Measurements from ENCODE around the gene NARF. TPM values are rescaled to one million over a fixed set of nuclear protein-coding genes. Genes with fewer than 3 reads are reported as not detected.
A peak's percentile ranks its signal among the peaks of the same experiment; 100 is the strongest.

NARF gene
- total and polyA plus RNA-seq, 2 experiments from 2014 or later, result 66.1 to 67.1 TPM

DNA sequence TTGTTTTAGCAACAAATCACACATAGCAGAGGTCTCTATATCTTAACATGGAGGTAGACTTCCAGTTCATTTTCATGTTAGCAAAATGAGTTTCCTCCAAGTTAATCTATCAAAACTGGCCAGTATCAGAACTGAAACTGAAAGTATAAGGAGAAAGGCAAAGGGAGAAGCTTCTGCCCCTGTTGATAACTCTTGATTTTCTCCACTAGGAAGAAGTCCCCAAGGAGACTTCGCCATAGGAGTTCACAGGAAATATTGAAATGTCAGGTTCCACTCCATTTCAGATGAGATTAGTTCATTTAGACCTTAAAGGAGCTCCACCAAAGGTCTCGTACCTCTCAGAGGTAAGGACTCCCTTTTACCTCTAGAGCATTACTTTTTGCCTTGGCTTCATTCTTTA is 39.0 kb upstream of the NARF start:
- H3F3A ChIP-seq (replicated peaks; ENCODE audit: low read depth), result no peaks in the 10 kb centered on the region; the same call in none of the 2 replicates
- ATAC-seq (no peak), DNase-seq (ENCODE audit: low spot score) (no peak)
- H3K4me3 ChIP-seq, result peak overlapping the region; percentile 86; the same call in 1 of the 2 replicates
- no peak for TF ChIP-seq EZH2 (IDR thresholded peaks at IDR 0.05; ENCODE audit: low read depth, unreplicated experiment)
- TF ChIP-seq, protein P1, sequence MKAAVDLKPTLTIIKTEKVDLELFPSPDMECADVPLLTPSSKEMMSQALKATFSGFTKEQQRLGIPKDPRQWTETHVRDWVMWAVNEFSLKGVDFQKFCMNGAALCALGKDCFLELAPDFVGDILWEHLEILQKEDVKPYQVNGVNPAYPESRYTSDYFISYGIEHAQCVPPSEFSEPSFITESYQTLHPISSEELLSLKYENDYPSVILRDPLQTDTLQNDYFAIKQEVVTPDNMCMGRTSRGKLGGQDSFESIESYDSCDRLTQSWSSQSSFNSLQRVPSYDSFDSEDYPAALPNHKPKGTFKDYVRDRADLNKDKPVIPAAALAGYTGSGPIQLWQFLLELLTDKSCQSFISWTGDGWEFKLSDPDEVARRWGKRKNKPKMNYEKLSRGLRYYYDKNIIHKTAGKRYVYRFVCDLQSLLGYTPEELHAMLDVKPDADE (IDR thresholded peaks at IDR 0.05), result no peak
- TF ChIP-seq, protein P2, sequence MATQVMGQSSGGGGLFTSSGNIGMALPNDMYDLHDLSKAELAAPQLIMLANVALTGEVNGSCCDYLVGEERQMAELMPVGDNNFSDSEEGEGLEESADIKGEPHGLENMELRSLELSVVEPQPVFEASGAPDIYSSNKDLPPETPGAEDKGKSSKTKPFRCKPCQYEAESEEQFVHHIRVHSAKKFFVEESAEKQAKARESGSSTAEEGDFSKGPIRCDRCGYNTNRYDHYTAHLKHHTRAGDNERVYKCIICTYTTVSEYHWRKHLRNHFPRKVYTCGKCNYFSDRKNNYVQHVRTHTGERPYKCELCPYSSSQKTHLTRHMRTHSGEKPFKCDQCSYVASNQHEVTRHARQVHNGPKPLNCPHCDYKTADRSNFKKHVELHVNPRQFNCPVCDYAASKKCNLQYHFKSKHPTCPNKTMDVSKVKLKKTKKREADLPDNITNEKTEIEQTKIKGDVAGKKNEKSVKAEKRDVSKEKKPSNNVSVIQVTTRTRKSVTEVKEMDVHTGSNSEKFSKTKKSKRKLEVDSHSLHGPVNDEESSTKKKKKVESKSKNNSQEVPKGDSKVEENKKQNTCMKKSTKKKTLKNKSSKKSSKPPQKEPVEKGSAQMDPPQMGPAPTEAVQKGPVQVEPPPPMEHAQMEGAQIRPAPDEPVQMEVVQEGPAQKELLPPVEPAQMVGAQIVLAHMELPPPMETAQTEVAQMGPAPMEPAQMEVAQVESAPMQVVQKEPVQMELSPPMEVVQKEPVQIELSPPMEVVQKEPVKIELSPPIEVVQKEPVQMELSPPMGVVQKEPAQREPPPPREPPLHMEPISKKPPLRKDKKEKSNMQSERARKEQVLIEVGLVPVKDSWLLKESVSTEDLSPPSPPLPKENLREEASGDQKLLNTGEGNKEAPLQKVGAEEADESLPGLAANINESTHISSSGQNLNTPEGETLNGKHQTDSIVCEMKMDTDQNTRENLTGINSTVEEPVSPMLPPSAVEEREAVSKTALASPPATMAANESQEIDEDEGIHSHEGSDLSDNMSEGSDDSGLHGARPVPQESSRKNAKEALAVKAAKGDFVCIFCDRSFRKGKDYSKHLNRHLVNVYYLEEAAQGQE (IDR thresholded peaks at IDR 0.05; ENCODE audit: unreplicated experiment), result no peak
- TF ChIP-seq CREB1 (CRISPR knock-in tag; IDR thresholded peaks at IDR 0.05; ENCODE audit: low read depth), result no peak
- TF ChIP-seq, protein P3, sequence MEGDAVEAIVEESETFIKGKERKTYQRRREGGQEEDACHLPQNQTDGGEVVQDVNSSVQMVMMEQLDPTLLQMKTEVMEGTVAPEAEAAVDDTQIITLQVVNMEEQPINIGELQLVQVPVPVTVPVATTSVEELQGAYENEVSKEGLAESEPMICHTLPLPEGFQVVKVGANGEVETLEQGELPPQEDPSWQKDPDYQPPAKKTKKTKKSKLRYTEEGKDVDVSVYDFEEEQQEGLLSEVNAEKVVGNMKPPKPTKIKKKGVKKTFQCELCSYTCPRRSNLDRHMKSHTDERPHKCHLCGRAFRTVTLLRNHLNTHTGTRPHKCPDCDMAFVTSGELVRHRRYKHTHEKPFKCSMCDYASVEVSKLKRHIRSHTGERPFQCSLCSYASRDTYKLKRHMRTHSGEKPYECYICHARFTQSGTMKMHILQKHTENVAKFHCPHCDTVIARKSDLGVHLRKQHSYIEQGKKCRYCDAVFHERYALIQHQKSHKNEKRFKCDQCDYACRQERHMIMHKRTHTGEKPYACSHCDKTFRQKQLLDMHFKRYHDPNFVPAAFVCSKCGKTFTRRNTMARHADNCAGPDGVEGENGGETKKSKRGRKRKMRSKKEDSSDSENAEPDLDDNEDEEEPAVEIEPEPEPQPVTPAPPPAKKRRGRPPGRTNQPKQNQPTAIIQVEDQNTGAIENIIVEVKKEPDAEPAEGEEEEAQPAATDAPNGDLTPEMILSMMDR (conservative IDR thresholded peaks at IDR 0.05; ENCODE audit: low read depth in 2 of 2), result no peak
- TF ChIP-seq POLR2AphosphoS5 (IDR thresholded peaks at IDR 0.05; ENCODE audit: low read depth), result no peak
- no peak for TF ChIP-seq ZNF114 (CRISPR knock-in tag; IDR thresholded peaks at IDR 0.05)
- no peak for TF ChIP-seq JUNB (IDR thresholded peaks at IDR 0.05; ENCODE audit: unreplicated experiment)
- TF ChIP-seq STAT1 (IDR thresholded peaks at IDR 0.05; ENCODE audit: unreplicated experiment), result no peak
- peaks cover 19% of the 10 kb centered on the region for H3K4me1 ChIP-seq (ENCODE audit: insufficient read depth)
- H3K27ac ChIP-seq (ENCODE audit: low read depth), result no peak overlapping the region
- no peaks in the 10 kb centered on the region for H3K36me3 ChIP-seq (ENCODE audit: insufficient read depth)
- H3K79me2 ChIP-seq (replicated peaks; ENCODE audit: insufficient read depth), result no peaks in the 10 kb centered on the region
- H3K27me3 ChIP-seq (ENCODE audit: insufficient read depth), result no peaks in the 10 kb centered on the region
- no peaks in the 10 kb centered on the region for H3K9me2 ChIP-seq (ENCODE audit: insufficient read depth)
- Mint-ChIP-seq H3K27me3 (ENCODE audit: insufficient read depth, low read depth, poor library complexity) (peaks cover 13% of the 10 kb centered on the region), H3K4me1 (peaks cover 11% of the 10 kb centered on the region), H3K27ac (no peak overlapping the region), H3K36me3 (ENCODE audit: low read depth) (peaks cover 44% of the 10 kb centered on the region), H3K4me3 (peak overlapping the region; percentile 78), H3K9me3 (peaks cover 25% of the 10 kb centered on the region)
- H2AFZ ChIP-seq, result no peak overlapping the region
- peak overlapping the region; percentile 89; the same call in 1 of the 2 replicates for H3K4me2 ChIP-seq
- peaks cover 4% of the 10 kb centered on the region; the same call in 1 of the 2 replicates for H4K20me1 ChIP-seq (replicated peaks; ENCODE audit: insufficient read depth)
